Panc1 (cell line): ENCODE measurements around the gene TMA7.
"Not testable (repeated sequence)": the region's sequence is repeated elsewhere in the genome, so short reads cannot be mapped to it uniquely, and the experiment has no call there.

ENCODE experiments used
- POLR2AphosphoS5 ChIP-seq: IDR thresholded peaks from 2 replicates; pipeline ENCODE4 v1.6.1; 2012; ENCODE audit warnings: mild to moderate bottlenecking, low read depth, low read length, moderate library complexity
- REST ChIP-seq, 2 experiments: IDR thresholded peaks; 2 replicates each; pipeline ENCODE4 v1.6.1; 2011 to 2012; ENCODE audit warnings: low read depth in 2 of 2, control low read depth in 1 of 2, low read length in 1 of 2, mild to moderate bottlenecking in 1 of 2, moderate library complexity in 1 of 2; ENCODE audit not compliant: insufficient read depth in 1 of 2
- SIN3A ChIP-seq: IDR thresholded peaks from 2 replicates; pipeline ENCODE4 v1.6.1; 2012; ENCODE audit warnings: low read depth, mild to moderate bottlenecking, low read length, moderate library complexity, borderline replicate concordance; ENCODE audit not compliant: insufficient read depth
- TCF7L2 ChIP-seq: IDR thresholded peaks from 2 replicates; pipeline ENCODE4 v1.6.1; 2011; ENCODE audit warnings: mild to moderate bottlenecking, low read depth, low read length, inconsistent platforms
- TF ChIP-seq, protein P1 (sequence below): fragments of 450-650 bp; IDR thresholded peaks from 2 replicates; pipeline ENCODE4 v1.5.1; 2017; ENCODE audit warnings: mild to moderate bottlenecking

- TF ChIP-seq, protein P1, sequence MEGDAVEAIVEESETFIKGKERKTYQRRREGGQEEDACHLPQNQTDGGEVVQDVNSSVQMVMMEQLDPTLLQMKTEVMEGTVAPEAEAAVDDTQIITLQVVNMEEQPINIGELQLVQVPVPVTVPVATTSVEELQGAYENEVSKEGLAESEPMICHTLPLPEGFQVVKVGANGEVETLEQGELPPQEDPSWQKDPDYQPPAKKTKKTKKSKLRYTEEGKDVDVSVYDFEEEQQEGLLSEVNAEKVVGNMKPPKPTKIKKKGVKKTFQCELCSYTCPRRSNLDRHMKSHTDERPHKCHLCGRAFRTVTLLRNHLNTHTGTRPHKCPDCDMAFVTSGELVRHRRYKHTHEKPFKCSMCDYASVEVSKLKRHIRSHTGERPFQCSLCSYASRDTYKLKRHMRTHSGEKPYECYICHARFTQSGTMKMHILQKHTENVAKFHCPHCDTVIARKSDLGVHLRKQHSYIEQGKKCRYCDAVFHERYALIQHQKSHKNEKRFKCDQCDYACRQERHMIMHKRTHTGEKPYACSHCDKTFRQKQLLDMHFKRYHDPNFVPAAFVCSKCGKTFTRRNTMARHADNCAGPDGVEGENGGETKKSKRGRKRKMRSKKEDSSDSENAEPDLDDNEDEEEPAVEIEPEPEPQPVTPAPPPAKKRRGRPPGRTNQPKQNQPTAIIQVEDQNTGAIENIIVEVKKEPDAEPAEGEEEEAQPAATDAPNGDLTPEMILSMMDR, result not testable (repeated sequence)
- not testable (repeated sequence) for TF ChIP-seq REST (IDR thresholded peaks at IDR 0.05; ENCODE audit: insufficient read depth in 1 of 2, low read depth in 2 of 2, low read length in 1 of 2); POLR2AphosphoS5; SIN3A; TCF7L2
Observed at GRCh38 chr3:48480891-48481290, 40.8 kb downstream of the TMA7 start.
